Peyer's patch (tissue), 4 donors: ENCODE results near the gene RNH1. TPM values are rescaled to one million over a fixed set of nuclear protein-coding genes. Genes with fewer than 3 reads are reported as not detected.
A peak's percentile ranks its signal among the peaks of the same experiment; 100 is the strongest.

Experiments used
- DNase-seq, 3 donors: peaks; one replicate each; pipeline ENCODE4 v3.0.0-alpha.2; 2017 to 2019
- H3K27ac ChIP-seq, 4 donors: fragments of 200-600 bp; sonication (generic); one replicate each; pipeline ENCODE4 v1.5.1; 2016 to 2019
- H3K27me3 ChIP-seq, 2 donors: fragments of 200-600 bp; sonication (generic); one replicate each; pipeline ENCODE4 v1.5.1; 2019
- H3K36me3 ChIP-seq, 3 donors: fragments of 200-600 bp; sonication (generic); one replicate each; pipeline ENCODE4 v1.5.1; 2016 to 2019
- H3K4me1 ChIP-seq, 4 donors: fragments of 200-600 bp; sonication (generic); one replicate each; pipeline ENCODE4 v1.5.1; 2016 to 2019
- H3K4me3 ChIP-seq, 4 donors: fragments of 200-600 bp; sonication (generic); 1 replicate in 3 of 4; 2 replicates in 1 of 4; pipeline ENCODE4 v1.5.1; 2016 to 2019; ENCODE audit warnings: mild to moderate bottlenecking in 1 of 4
- H3K9me3 ChIP-seq, 4 donors: fragments of 200-600 bp; sonication (generic); one replicate each; pipeline ENCODE4 v1.5.1; 2016 to 2019; ENCODE audit warnings: mild to moderate bottlenecking in 1 of 4
- CTCF ChIP-seq, 6 experiments: fragments of 450-650 bp in 4 of 6; fragments of 200-600 bp in 2 of 6; sonication (generic) in 1 of 6; IDR thresholded peaks; one replicate each; pipeline ENCODE4 v1.5.1; 2017 to 2019; ENCODE audit warnings: antibody characterized with exemption in 6 of 6, mild to moderate bottlenecking in 3 of 6, moderate library complexity in 1 of 6
- POLR2A ChIP-seq, 2 donors: fragments of 450-650 bp; IDR thresholded peaks; one replicate each; pipeline ENCODE4 v1.5.1; 2017; ENCODE audit warnings: antibody characterized with exemption in 2 of 2, mild to moderate bottlenecking in 2 of 2, moderate library complexity in 2 of 2
- total RNA-seq, 4 donors: library from RNA; depleted of rRNA; stranded (reverse); fragments of >200 nt; gene quantifications; one replicate each; pipeline ENCODE4 v1.1.0, GENCODE V29; 2016

RNH1 gene
- total RNA-seq, 4 donors from 2014 or later: 130 to 157 (median 137) TPM

- Histone ChIP-seq H3K4me1 (peaks cover 0 to 5% (median 0%) of the 10 kb centered on the region in 4 donors), H3K36me3 (peaks cover 0 to 31% (median 0%) of the 10 kb centered on the region in 3 donors), H3K27ac (no peak overlapping the region), H3K27me3 (no peaks in the 10 kb centered on the region), H3K9me3 (no peaks in the 10 kb centered on the region), H3K4me3 (no peak overlapping the region)
- no peak for DNase-seq
- TF ChIP-seq POLR2A (IDR thresholded peaks at IDR 0.05): no peak
- no peak for TF ChIP-seq CTCF (IDR thresholded peaks at IDR 0.05)
Observed at GRCh38 chr11:461626-462025, 45.4 kb downstream of the RNH1 start.

GRCh38 chr11:460331-461199 lies 46.5 kb downstream of the RNH1 start:
- Histone ChIP-seq H3K9me3 (no peaks in the 10 kb centered on the region), H3K36me3 (peaks cover 0 to 31% (median 0%) of the 10 kb centered on the region in 3 donors), H3K27me3 (no peaks in the 10 kb centered on the region), H3K4me3 (no peak overlapping the region), H3K4me1 (peaks cover 0 to 8% (median 0%) of the 10 kb centered on the region in 4 donors), H3K27ac (peak overlapping the region in 1 of 4 donors; percentile 26)
- TF ChIP-seq CTCF (IDR thresholded peaks at IDR 0.05): no peak
- TF ChIP-seq POLR2A (IDR thresholded peaks at IDR 0.05): no peak
- DNase-seq: peak in 1 of 3 donors; percentile 53

- H3K27me3 ChIP-seq: no peaks in the 10 kb centered on the region
- no peak for DNase-seq
- H3K4me1 ChIP-seq: peaks cover 0 to 8% (median 0%) of the 10 kb centered on the region in 4 donors
- H3K4me3 ChIP-seq: no peak overlapping the region
- H3K27ac ChIP-seq: peak overlapping the region in 1 of 4 donors; percentile 26
- H3K36me3 ChIP-seq: peaks cover 0 to 25% (median 0%) of the 10 kb centered on the region in 3 donors
- no peak for TF ChIP-seq CTCF (IDR thresholded peaks at IDR 0.05)
- TF ChIP-seq POLR2A (IDR thresholded peaks at IDR 0.05): no peak
- no peaks in the 10 kb centered on the region for H3K9me3 ChIP-seq
Observed at GRCh38 chr11:459511-460220, 47.4 kb downstream of the RNH1 start.

- Histone ChIP-seq H3K4me1 (peaks cover 0 to 8% (median 0%) of the 10 kb centered on the region in 4 donors), H3K36me3 (peaks cover 0 to 37% (median 0%) of the 10 kb centered on the region in 3 donors), H3K4me3 (no peak overlapping the region), H3K9me3 (no peaks in the 10 kb centered on the region), H3K27me3 (no peaks in the 10 kb centered on the region), H3K27ac (peak overlapping the region in 1 of 4 donors; percentile 59)
- TF ChIP-seq POLR2A (IDR thresholded peaks at IDR 0.05) (no peak), CTCF (IDR thresholded peaks at IDR 0.05) (no peak)
- peak in 1 of 3 donors; percentile 35 for DNase-seq
Observed at GRCh38 chr11:457111-457760, 49.8 kb downstream of the RNH1 start.

- DNase-seq: peak in 2 of 3 donors; percentile 67 to 76
- peaks cover 0 to 8% (median 4%) of the 10 kb centered on the region in 4 donors for H3K4me1 ChIP-seq
- no peaks in the 10 kb centered on the region for H3K27me3 ChIP-seq
- TF ChIP-seq POLR2A (IDR thresholded peaks at IDR 0.05) (no peak), CTCF (IDR thresholded peaks at IDR 0.05) (no peak)
- H3K27ac ChIP-seq: peak overlapping the region in 1 of 4 donors; percentile 59
- H3K4me3 ChIP-seq: no peak overlapping the region
- no peaks in the 10 kb centered on the region for H3K9me3 ChIP-seq
- peaks cover 0 to 35% (median 0%) of the 10 kb centered on the region in 3 donors for H3K36me3 ChIP-seq
Observed at GRCh38 chr11:456533-456932, 50.5 kb downstream of the RNH1 start.
